ENCODE data around the gene ATP6V1D.

Gene ATP6V1D

DNA sequence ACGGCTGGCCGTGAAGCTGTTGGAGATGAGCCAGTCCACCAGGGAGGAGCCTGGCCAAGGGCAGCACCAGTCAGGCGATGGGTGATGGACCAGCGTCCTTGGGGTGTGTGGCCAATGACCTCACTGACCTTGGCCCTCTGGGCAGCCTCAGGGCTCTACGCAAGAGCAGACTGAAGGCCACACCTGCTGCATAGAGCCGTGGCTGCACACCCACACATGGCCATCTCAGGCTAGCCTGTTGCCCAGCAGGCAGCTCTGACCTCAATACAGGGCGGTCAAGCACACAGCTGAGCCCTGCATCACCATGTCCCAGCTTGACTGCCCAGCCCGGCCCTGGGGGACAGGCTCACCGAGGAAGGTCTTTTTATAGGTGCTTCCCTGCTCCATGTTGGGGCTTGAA is 33.2 kb upstream of the ATP6V1D start:
- TF ChIP-seq POLR2AphosphoS5 (IDR thresholded peaks at IDR 0.05; ENCODE audit: low read depth, low read length) (no peak), FOXP2 (optimal IDR thresholded peaks at IDR 0.05; ENCODE audit: borderline replicate concordance, extremely low read depth, extremely low read length, insufficient read depth) (no peak), SIN3A (IDR thresholded peaks at IDR 0.05; ENCODE audit: borderline replicate concordance, insufficient read depth, low read length) (no peak), TAF1 (IDR thresholded peaks at IDR 0.05; ENCODE audit: borderline replicate concordance, insufficient read depth, low read length) (no peak), REST (IDR thresholded peaks at IDR 0.05; ENCODE audit: insufficient read depth in 1 of 2, low read depth in 2 of 2, low read length in 2 of 2) (no peak)

GRCh38 chr14:67392123-67392522 is 32.5 kb upstream of the ATP6V1D start:
- TF ChIP-seq TAF1 (IDR thresholded peaks at IDR 0.05; ENCODE audit: borderline replicate concordance, insufficient read depth, low read length): no peak
- TF ChIP-seq SIN3A (IDR thresholded peaks at IDR 0.05; ENCODE audit: borderline replicate concordance, insufficient read depth, low read length): no peak
- TF ChIP-seq POLR2AphosphoS5 (IDR thresholded peaks at IDR 0.05; ENCODE audit: low read depth, low read length): no peak
- no peak for TF ChIP-seq FOXP2 (optimal IDR thresholded peaks at IDR 0.05; ENCODE audit: borderline replicate concordance, extremely low read depth, extremely low read length, insufficient read depth)
- TF ChIP-seq REST (IDR thresholded peaks at IDR 0.05; ENCODE audit: insufficient read depth in 1 of 2, low read depth in 2 of 2, low read length in 2 of 2): no peak

DNA sequence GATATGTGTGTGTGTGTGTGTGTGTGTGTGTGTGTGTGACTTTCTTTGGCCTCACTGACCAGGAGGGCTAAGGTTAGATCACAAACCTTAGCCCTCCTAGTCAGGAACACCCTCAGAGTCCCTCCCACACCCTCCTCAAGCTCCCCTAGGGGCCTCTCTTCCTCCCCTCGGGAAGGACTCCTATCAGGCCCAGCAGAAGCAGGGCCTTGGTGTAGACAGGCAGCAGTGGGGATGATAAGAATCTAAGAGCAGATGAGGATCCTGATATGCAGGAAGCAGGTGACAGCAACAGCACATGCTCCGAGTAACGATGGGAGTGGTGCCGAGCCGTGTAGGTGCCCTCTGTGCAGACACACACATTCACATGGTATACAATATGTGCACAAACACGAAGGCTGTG is 31.7 kb upstream of the ATP6V1D start:
- TF ChIP-seq POLR2AphosphoS5 (IDR thresholded peaks at IDR 0.05; ENCODE audit: low read depth, low read length) (no peak), TAF1 (IDR thresholded peaks at IDR 0.05; ENCODE audit: borderline replicate concordance, insufficient read depth, low read length) (no peak), REST (IDR thresholded peaks at IDR 0.05; ENCODE audit: insufficient read depth in 1 of 2, low read depth in 2 of 2, low read length in 2 of 2) (no peak), SIN3A (IDR thresholded peaks at IDR 0.05; ENCODE audit: borderline replicate concordance, insufficient read depth, low read length) (no peak)

GRCh38 chr14:67389811-67390534 is 30.4 kb upstream of the ATP6V1D start:
- TF ChIP-seq SIN3A (IDR thresholded peaks at IDR 0.05; ENCODE audit: borderline replicate concordance, insufficient read depth, low read length) (no peak), REST (IDR thresholded peaks at IDR 0.05; ENCODE audit: insufficient read depth in 1 of 2, low read depth in 2 of 2, low read length in 2 of 2) (no peak), FOXP2 (optimal IDR thresholded peaks at IDR 0.05; ENCODE audit: borderline replicate concordance, extremely low read depth, extremely low read length, insufficient read depth) (no peak), TAF1 (IDR thresholded peaks at IDR 0.05; ENCODE audit: borderline replicate concordance, insufficient read depth, low read length) (no peak), POLR2AphosphoS5 (IDR thresholded peaks at IDR 0.05; ENCODE audit: low read depth, low read length) (no peak)

Measured in PFSK-1 (cell line).